H1 (cell line): ENCODE measurements around the gene LRBA. TPM values are rescaled to one million over a fixed set of nuclear protein-coding genes. Genes with fewer than 3 reads are reported as not detected.

Experiments used
- CTCF ChIA-PET: fragments of 300-600 bp; sonication (Branson Sonifier 250); formaldehyde crosslinking; loops from one replicate; lab custom pipeline; 2021; ENCODE audit not compliant: partially characterized antibody; lab: Charles Lee
- POLR2A ChIA-PET: fragments of 300-600 bp; sonication (Branson Sonifier 250); formaldehyde crosslinking; loops from one replicate; lab custom pipeline; 2021; ENCODE audit warnings: inconsistent platforms; ENCODE audit not compliant: partially characterized antibody; lab: Charles Lee
- DNase-seq, 2 experiments: peaks; one replicate each; pipeline versions ENCODE4 v3.0.0 to v3.0.0-alpha.2; 2010 to 2022; ENCODE audit warnings: low spot score in 2 of 2, low read depth in 1 of 2, mixed read lengths in 1 of 2
- FAIRE-seq: peaks from 2 replicates; lab custom pipeline; 2011; peaks lifted over from hg19 to GRCh38; lab: Jason Lieb, UNC
- H2AFZ ChIP-seq: 2 replicates; pipeline ENCODE4 v1.8.1; 2012; ENCODE audit warnings: low read length, inconsistent platforms
- H2AK5ac ChIP-seq: 2 replicates; pipeline ENCODE4 v1.6.1; 2013; ENCODE audit warnings: low read depth, low read length
- H2BK120ac ChIP-seq: replicated peaks from 2 replicates; pipeline ENCODE3; 2013; ENCODE audit warnings: low read depth, low read length, inconsistent platforms
- H2BK12ac ChIP-seq: 2 replicates; pipeline ENCODE4 v1.6.1; 2013; ENCODE audit warnings: low read depth, low read length
- H2BK15ac ChIP-seq: 2 replicates; pipeline ENCODE4 v1.6.1; 2013; ENCODE audit warnings: low read length
- H2BK20ac ChIP-seq: 2 replicates; pipeline ENCODE4 v1.6.1; 2013; ENCODE audit warnings: low read length
- H2BK5ac ChIP-seq: 2 replicates; pipeline ENCODE4 v1.6.1; 2013; ENCODE audit warnings: low read depth, low read length
- H3K14ac ChIP-seq: 2 replicates; pipeline ENCODE4 v1.6.1; 2013; ENCODE audit warnings: inconsistent platforms; ENCODE audit not compliant: insufficient read length
- H3K18ac ChIP-seq: 2 replicates; pipeline ENCODE4 v1.6.1; 2013; ENCODE audit warnings: low read length; ENCODE audit errors: extremely low read depth
- H3K23ac ChIP-seq: 2 replicates; pipeline ENCODE4 v1.6.1; 2013; ENCODE audit warnings: inconsistent platforms; ENCODE audit not compliant: insufficient read length
- H3K23me2 ChIP-seq: 2 replicates; pipeline ENCODE4 v1.6.1; 2013; ENCODE audit warnings: low read depth, low read length
- H3K27ac ChIP-seq: 2 replicates; pipeline ENCODE4 v1.6.1; 2011; ENCODE audit warnings: low read depth, low read length, inconsistent platforms
- H3K27me3 ChIP-seq, 4 experiments: replicated peaks in 1 of 4; 1 replicate in 1 of 4; 2 replicates in 3 of 4; pipeline versions ENCODE4 v1.6.1 to v1.8.1; 2011 to 2013; ENCODE audit warnings: low read length in 3 of 4, mild to moderate bottlenecking in 3 of 4, inconsistent platforms in 2 of 4, mixed read lengths in 2 of 4, moderate library complexity in 1 of 4; ENCODE audit not compliant: control insufficient read depth in 3 of 4, insufficient read depth in 3 of 4; ENCODE audit errors: extremely low read depth in 1 of 4
- H3K36me3 ChIP-seq, 4 experiments: 2 replicates each; pipeline versions ENCODE4 v1.6.1 to v1.8.1; 2011 to 2013; ENCODE audit warnings: mild to moderate bottlenecking in 4 of 4, low read length in 3 of 4, moderate library complexity in 2 of 4, control low read depth in 1 of 4, inconsistent platforms in 1 of 4; ENCODE audit not compliant: insufficient read depth in 4 of 4, control insufficient read depth in 2 of 4
- H3K4ac ChIP-seq: replicated peaks from 2 replicates; pipeline ENCODE3; 2013; ENCODE audit warnings: low read length, low read depth, mixed read lengths, inconsistent platforms; ENCODE audit not compliant: insufficient read length
- H3K4me1 ChIP-seq, 4 experiments: replicated peaks in 1 of 4; 1 replicate in 1 of 4; 2 replicates in 3 of 4; pipeline versions ENCODE4 v1.6.1 to v1.8.1; 2011 to 2013; ENCODE audit warnings: low read length in 3 of 4, inconsistent platforms in 2 of 4, mixed read lengths in 1 of 4; ENCODE audit not compliant: insufficient read depth in 4 of 4, control insufficient read depth in 3 of 4
- H3K4me2 ChIP-seq, 2 experiments: 2 replicates each; pipeline versions ENCODE4 v1.6.1 to v1.8.1; 2011 to 2013; ENCODE audit warnings: low read depth in 2 of 2, low read length in 2 of 2, control low read depth in 1 of 2, inconsistent platforms in 1 of 2, mild to moderate bottlenecking in 1 of 2; ENCODE audit not compliant: insufficient read depth in 1 of 2
- H3K4me3 ChIP-seq, 4 experiments: fragments of 200-600, 300-600 bp in 1 of 4; sonication (generic), shearing (Covaris generic), sonication (Bioruptor Twin) in 1 of 4; 2 replicates each; pipeline versions ENCODE4 v1.5.1 to v1.8.1; 2011 to 2016; ENCODE audit warnings: low read length in 4 of 4, low read depth in 3 of 4, control low read depth in 2 of 4, inconsistent platforms in 2 of 4, mild to moderate bottlenecking in 2 of 4, mixed read lengths in 1 of 4, moderate library complexity in 1 of 4; ENCODE audit not compliant: insufficient read depth in 2 of 4; ENCODE audit errors: extremely low read depth in 1 of 4
- H3K56ac ChIP-seq: replicated peaks from 2 replicates; pipeline ENCODE3; 2013; ENCODE audit warnings: low read depth, mild to moderate bottlenecking, mixed read lengths, low read length, inconsistent platforms; ENCODE audit not compliant: insufficient read length
- H3K79me1 ChIP-seq: 2 replicates; pipeline ENCODE4 v1.6.1; 2013; ENCODE audit warnings: low read depth, low read length, control low read depth
- H3K79me2 ChIP-seq, 2 experiments: 2 replicates each; pipeline versions ENCODE4 v1.6.1 to v1.8.1; 2012 to 2013; ENCODE audit warnings: low read length in 2 of 2, mild to moderate bottlenecking in 2 of 2, inconsistent platforms in 1 of 2; ENCODE audit not compliant: insufficient read depth in 2 of 2, control insufficient read depth in 1 of 2
- H3K9ac ChIP-seq, 4 experiments: replicated peaks in 1 of 4; 1 replicate in 1 of 4; 2 replicates in 3 of 4; pipeline versions ENCODE4 v1.6.1 to v1.8.1; 2011 to 2013; ENCODE audit warnings: low read depth in 3 of 4, low read length in 3 of 4, control low read depth in 2 of 4, mild to moderate bottlenecking in 2 of 4, moderate library complexity in 2 of 4, inconsistent platforms in 1 of 4; ENCODE audit errors: extremely low read depth in 1 of 4
- H3K9me3 ChIP-seq, 2 experiments: 2 replicates each; pipeline versions ENCODE4 v1.6.1 to v1.8.1; 2012 to 2013; ENCODE audit warnings: mild to moderate bottlenecking in 2 of 2, moderate library complexity in 2 of 2, control low read depth in 1 of 2, inconsistent platforms in 1 of 2, low read depth in 1 of 2, low read length in 1 of 2, mixed read lengths in 1 of 2; ENCODE audit not compliant: insufficient read depth in 2 of 2
- H4K20me1 ChIP-seq, 2 experiments: replicated peaks in 1 of 2; 2 replicates each; pipeline versions ENCODE3 to v1.8.1; 2011 to 2013; ENCODE audit warnings: inconsistent platforms in 2 of 2, low read length in 2 of 2, mild to moderate bottlenecking in 1 of 2; ENCODE audit not compliant: insufficient read depth in 2 of 2, control insufficient read depth in 1 of 2
- H4K5ac ChIP-seq: 2 replicates; pipeline ENCODE4 v1.6.1; 2013; ENCODE audit warnings: low read length, low read depth, mixed read lengths, inconsistent platforms; ENCODE audit not compliant: insufficient read length
- H4K8ac ChIP-seq: 2 replicates; pipeline ENCODE4 v1.8.0; 2013; ENCODE audit warnings: mild to moderate bottlenecking, moderate library complexity, low read length, inconsistent platforms; ENCODE audit not compliant: insufficient read depth; ENCODE audit errors: extremely low read depth
- H4K91ac ChIP-seq: replicated peaks from 2 replicates; pipeline ENCODE3; 2013; ENCODE audit warnings: low read length, mixed read lengths, inconsistent platforms; ENCODE audit not compliant: insufficient read length
- ATF2 ChIP-seq: IDR thresholded peaks from 2 replicates; pipeline ENCODE4 v1.6.1; 2012; ENCODE audit warnings: low read length, inconsistent platforms
- EP300 ChIP-seq, 2 experiments: IDR thresholded peaks; 1 replicate in 1 of 2; 2 replicates in 1 of 2; pipeline ENCODE4 v1.6.1; 2011 to 2012; ENCODE audit warnings: low read depth in 2 of 2, low read length in 2 of 2, mild to moderate bottlenecking in 2 of 2, borderline replicate concordance in 1 of 2, inconsistent platforms in 1 of 2, moderate library complexity in 1 of 2
- POU5F1 ChIP-seq: IDR thresholded peaks from 2 replicates; pipeline ENCODE4 v1.6.1; 2011; ENCODE audit warnings: low read depth, mild to moderate bottlenecking, low read length, moderate library complexity
- SIX5 ChIP-seq: IDR thresholded peaks from 2 replicates; pipeline ENCODE4 v1.6.1; 2011; ENCODE audit warnings: mild to moderate bottlenecking, low read depth, low read length
- TAF1 ChIP-seq: IDR thresholded peaks from 2 replicates; pipeline ENCODE4 v1.6.1; 2011; ENCODE audit warnings: mild to moderate bottlenecking, low read depth, low read length
- ZNF274 ChIP-seq: IDR thresholded peaks from 2 replicates; pipeline ENCODE4 v1.7.0; 2012; ENCODE audit warnings: low read length, borderline replicate concordance; ENCODE audit errors: extremely low read depth
- polyA plus RNA-seq, 7 experiments: library from polyadenylated mRNA; depleted of rRNA in 3 of 7; stranded (reverse) in 5 of 7; unstranded in 2 of 7; fragments of >200 nt in 5 of 7; fragments of 200-250 nt in 2 of 7; gene quantifications; 1 replicate in 5 of 7; 2 replicates in 1 of 7; 4 replicates in 1 of 7; pipeline versions ENCODE4 v1.2.1 to v1.2.3, GENCODE V29; 2011 to 2013; ENCODE audit warnings: missing spikeins in 2 of 7, mixed read lengths in 2 of 7
- total RNA-seq: library from RNA; stranded (reverse); fragmentation: NEBNext Ultra II Directional; extraction: Animal tissue kit (Norgen Biotek cat#: 25700); gene quantifications from 2 replicates; pipeline ENCODE4 v1.2.1, GENCODE V29; 2021

The LRBA gene
- total and polyA plus RNA-seq, 2 of the 8 experiments (the other 6 are each of a cell fraction or from before 2014, with no cell fraction given) = 54.6 to 83.2 TPM

- H2BK20ac ChIP-seq = no peak overlapping the region
These were observed 193.4 kb downstream of the LRBA start for GRCh38 chr4:150821641-150822040.

More at GRCh38 chr4:150821641-150822040, 193.4 kb downstream of the LRBA start:
- Histone ChIP-seq H3K9ac (no peak overlapping the region), H4K5ac (no peak overlapping the region), H3K4ac (no peak overlapping the region), H4K91ac (no peak overlapping the region), H2BK120ac (no peak overlapping the region), H4K8ac (no peak overlapping the region), H4K20me1 (no peaks in the 10 kb centered on the region), H3K18ac (no peak overlapping the region), H3K79me1 (no peaks in the 10 kb centered on the region), H2AFZ (no peak overlapping the region), H2BK12ac (no peak overlapping the region), H3K4me1 (0 out of 7 replicates have a peak, but pooled peaks cover 0 to 3% (median 0%) of the 10 kb centered on the region in 4 experiments), H3K4me2 (no peak overlapping the region), H3K79me2 (no peaks in the 10 kb centered on the region), H3K36me3 (peaks cover 0 to 6% (median 0%) of the 10 kb centered on the region in 4 experiments; a peak in 4 of 8 replicates), H3K56ac (no peak overlapping the region), H3K27me3 (no peaks in the 10 kb centered on the region), H3K4me3 (no peak overlapping the region), H3K23me2 (no peaks in the 10 kb centered on the region), H2AK5ac (no peak overlapping the region), H3K27ac (no peak overlapping the region), H2BK5ac (no peak overlapping the region), H3K9me3 (no peaks in the 10 kb centered on the region), H3K23ac (no peak overlapping the region), H3K14ac (no peak overlapping the region), H2BK15ac (no peak overlapping the region)
- no peak for TF ChIP-seq POU5F1
- no peak for TF ChIP-seq TAF1
- no peak for TF ChIP-seq SIX5
- TF ChIP-seq ZNF274 = no peak
- TF ChIP-seq EP300 (IDR thresholded peaks at IDR 0.05; ENCODE audit: borderline replicate concordance in 1 of 2, low read depth in 2 of 2, low read length in 2 of 2) = no peak
- TF ChIP-seq ATF2 = no peak
- DNase-seq = no peak
- ChIA-PET POLR2A (no interaction called here), CTCF (no interaction called here)
- no peak for FAIRE-seq
